ENCODE measurements around the gene PTGES3. TPM values are rescaled to one million over a fixed set of nuclear protein-coding genes. Genes with fewer than 3 reads are reported as not detected.
A peak's percentile ranks its signal among the peaks of the same experiment; 100 is the strongest.
"Not testable (repeated sequence)": the region's sequence is repeated elsewhere in the genome, so short reads cannot be mapped to it uniquely, and the experiment has no call there.

PTGES3 gene
- 72.5 TPM for total RNA-seq (ENCODE audit: insufficient read depth, low replicate concordance)

GRCh38 chr12:56688129-56688845 is at the start of gene PTGES3:
TSS of gene PTGES3 (minus strand) at chr12:56688284. CDS start at chr12:56687999, 285 bp downstream.
- peak; percentile 99 for DNase-seq (ENCODE audit: low spot score)

- DNase-seq (ENCODE audit: low spot score), result no peak
These were observed 40.2 kb upstream of the PTGES3 start for GRCh38 chr12:56728139-56728861.

GRCh38 chr12:56726196-56726675 is 38.2 kb upstream of the PTGES3 start:
- not testable (repeated sequence) for DNase-seq (ENCODE audit: low spot score)

GRCh38 chr12:56725723-56726102 is 37.6 kb upstream of the PTGES3 start:
- no peak for DNase-seq (ENCODE audit: low spot score)

- DNase-seq (ENCODE audit: low spot score), result peak; percentile 99
These were observed 37.1 kb upstream of the PTGES3 start, which contains the start of gene NACA for GRCh38 chr12:56724972-56725722. TSS of gene NACA (minus strand) at chr12:56725299. CDS start at chr12:56724521, 778 bp downstream.

GRCh38 chr12:56724701-56724971 is 36.6 kb upstream of the PTGES3 start:
- DNase-seq (ENCODE audit: low spot score), result no peak

GRCh38 chr12:56723889-56724700 is 36.0 kb upstream of the PTGES3 start:
- peak; percentile 82 for DNase-seq (ENCODE audit: low spot score)

- DNase-seq (ENCODE audit: low spot score), result no peak
These were observed 35.3 kb upstream of the PTGES3 start for GRCh38 chr12:56723352-56723751.

GRCh38 chr12:56722832-56723231 is 34.7 kb upstream of the PTGES3 start:
- no peak for DNase-seq (ENCODE audit: low spot score)

GRCh38 chr12:56721721-56722120 is 33.6 kb upstream of the PTGES3 start:
- DNase-seq (ENCODE audit: low spot score), result no peak

- DNase-seq (ENCODE audit: low spot score), result no peak
These were observed 33.1 kb upstream of the PTGES3 start for GRCh38 chr12:56721216-56721615.

GRCh38 chr12:56720731-56721151 is 32.7 kb upstream of the PTGES3 start:
- DNase-seq (ENCODE audit: low spot score), result no peak

GRCh38 chr12:56719056-56719455 is 31.0 kb upstream of the PTGES3 start:
- no peak for DNase-seq (ENCODE audit: low spot score)

- no peak for DNase-seq (ENCODE audit: low spot score)
These were observed 30.6 kb upstream of the PTGES3 start for GRCh38 chr12:56718636-56719035.

GRCh38 chr12:56718149-56718548 is 30.1 kb upstream of the PTGES3 start:
- DNase-seq (ENCODE audit: low spot score), result peak; percentile 43

GRCh38 chr12:56716933-56717880 is 29.1 kb upstream of the PTGES3 start:
- no peak for DNase-seq (ENCODE audit: low spot score)

- DNase-seq (ENCODE audit: low spot score), result no peak
These were observed 28.4 kb upstream of the PTGES3 start for GRCh38 chr12:56716458-56716857.

- no peak for DNase-seq (ENCODE audit: low spot score)
These were observed 27.7 kb upstream of the PTGES3 start for GRCh38 chr12:56715798-56716197.

GRCh38 chr12:56714431-56714929 is 26.4 kb upstream of the PTGES3 start:
- DNase-seq (ENCODE audit: low spot score), result no peak

- no peak for DNase-seq (ENCODE audit: low spot score)
These were observed 25.3 kb upstream of the PTGES3 start for GRCh38 chr12:56713345-56713744.

Measured in umbilical cord (tissue), 2 donors.